ENCODE results near the gene SYT1. TPM values are rescaled to one million over a fixed set of nuclear protein-coding genes. Genes with fewer than 3 reads are reported as not detected.

SYT1 gene
- total RNA-seq, 3 donors from 2014 or later (not counting 1 experiment from before 2014, with no cell fraction given), result not detected

DNA sequence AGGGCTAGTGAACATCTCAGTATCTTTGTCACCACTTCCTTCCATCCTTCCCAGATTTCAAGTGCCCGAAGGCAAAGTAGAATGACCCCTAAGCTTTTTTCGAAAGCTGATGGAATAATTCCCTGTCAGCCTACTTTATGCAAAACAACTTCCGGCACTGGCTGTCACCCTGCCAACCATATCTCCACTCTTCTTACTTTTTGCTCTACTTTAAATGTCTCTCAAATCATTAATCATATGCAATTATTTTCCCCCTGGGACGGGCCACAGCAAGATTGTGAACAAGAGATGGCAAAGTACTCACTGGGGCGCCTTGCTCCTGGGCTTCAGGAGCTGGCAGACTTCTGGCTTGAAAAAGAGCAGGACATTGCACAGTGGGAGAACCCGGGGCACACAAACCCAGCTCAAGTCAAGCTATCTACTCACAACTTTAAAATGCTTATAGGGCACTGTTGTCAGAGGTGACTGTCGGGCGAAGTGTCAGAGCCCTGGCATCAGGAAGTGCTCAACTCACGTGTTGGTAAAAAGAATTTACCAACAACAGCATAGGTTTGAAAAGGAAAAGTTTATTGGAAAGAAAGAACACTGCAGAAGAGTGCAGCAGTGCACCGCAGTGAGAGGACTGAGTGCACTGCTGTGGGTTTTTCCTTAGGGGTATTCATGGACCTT, 452.7 kb downstream of the SYT1 start:
- Mint-ChIP-seq H3K36me3 (no peaks in the 10 kb centered on the region), H3K27me3 (ENCODE audit: low read depth in 2 of 2) (no peaks in the 10 kb centered on the region), H3K9me3 (peaks cover 4% of the 10 kb centered on the region in 2 donors), H3K4me3 (no peak overlapping the region), H3K27ac (no peak overlapping the region), H3K4me1 (no peaks in the 10 kb centered on the region)
- Histone ChIP-seq H3K9me3 (ENCODE audit: control insufficient read depth, insufficient read depth, low read length) (no peaks in the 10 kb centered on the region), H3K27ac (ENCODE audit: low read length) (no peak overlapping the region), H3K27me3 (ENCODE audit: control insufficient read depth, insufficient read depth, low read length) (no peaks in the 10 kb centered on the region), H3K4me3 (ENCODE audit: low read length) (no peak overlapping the region), H3K4me1 (ENCODE audit: control insufficient read depth, insufficient read depth, low read length) (no peaks in the 10 kb centered on the region), H3K36me3 (ENCODE audit: control insufficient read depth, insufficient read depth, low read length) (no peaks in the 10 kb centered on the region)
- intact Hi-C loops (cut with micrococcal nuclease), result no loop called here
- TF ChIP-seq, protein P1, sequence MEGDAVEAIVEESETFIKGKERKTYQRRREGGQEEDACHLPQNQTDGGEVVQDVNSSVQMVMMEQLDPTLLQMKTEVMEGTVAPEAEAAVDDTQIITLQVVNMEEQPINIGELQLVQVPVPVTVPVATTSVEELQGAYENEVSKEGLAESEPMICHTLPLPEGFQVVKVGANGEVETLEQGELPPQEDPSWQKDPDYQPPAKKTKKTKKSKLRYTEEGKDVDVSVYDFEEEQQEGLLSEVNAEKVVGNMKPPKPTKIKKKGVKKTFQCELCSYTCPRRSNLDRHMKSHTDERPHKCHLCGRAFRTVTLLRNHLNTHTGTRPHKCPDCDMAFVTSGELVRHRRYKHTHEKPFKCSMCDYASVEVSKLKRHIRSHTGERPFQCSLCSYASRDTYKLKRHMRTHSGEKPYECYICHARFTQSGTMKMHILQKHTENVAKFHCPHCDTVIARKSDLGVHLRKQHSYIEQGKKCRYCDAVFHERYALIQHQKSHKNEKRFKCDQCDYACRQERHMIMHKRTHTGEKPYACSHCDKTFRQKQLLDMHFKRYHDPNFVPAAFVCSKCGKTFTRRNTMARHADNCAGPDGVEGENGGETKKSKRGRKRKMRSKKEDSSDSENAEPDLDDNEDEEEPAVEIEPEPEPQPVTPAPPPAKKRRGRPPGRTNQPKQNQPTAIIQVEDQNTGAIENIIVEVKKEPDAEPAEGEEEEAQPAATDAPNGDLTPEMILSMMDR (IDR thresholded peaks at IDR 0.05), result no peak
- 81% methylated on average over 10 of the region's 10 CpGs for WGBS (ENCODE audit: insufficient coverage)
- ATAC-seq, result no peak
- DNase-seq, result no peak

DNA sequence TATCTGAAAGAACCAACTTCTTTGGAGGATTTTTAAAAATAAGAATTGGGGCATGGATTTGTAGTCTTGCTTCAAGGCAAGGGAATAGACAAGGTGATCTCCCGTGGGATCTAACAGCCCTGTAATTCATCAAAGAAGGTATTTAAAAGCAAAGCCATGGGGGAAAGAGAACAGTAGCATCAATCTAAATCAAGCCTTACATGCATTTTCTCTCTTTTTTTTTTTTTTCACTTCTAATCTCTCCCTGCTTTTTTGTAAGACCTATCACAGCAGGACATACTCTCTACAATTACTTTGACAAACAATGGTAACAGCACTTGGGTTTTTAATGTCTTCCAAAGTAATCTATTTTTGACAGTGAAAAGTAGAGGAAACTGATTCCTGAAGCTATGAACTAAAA, 458.3 kb downstream of the SYT1 start:
- no peak overlapping the region for H3K4me3 Mint-ChIP-seq
- intact Hi-C loops (cut with micrococcal nuclease), result no loop called here
- Histone ChIP-seq H3K9me3 (ENCODE audit: control insufficient read depth, insufficient read depth, low read length) (no peaks in the 10 kb centered on the region), H3K4me3 (ENCODE audit: low read length) (no peak overlapping the region), H3K27me3 (ENCODE audit: control insufficient read depth, insufficient read depth, low read length) (no peaks in the 10 kb centered on the region), H3K36me3 (ENCODE audit: control insufficient read depth, insufficient read depth, low read length) (no peaks in the 10 kb centered on the region), H3K27ac (ENCODE audit: low read length) (no peak overlapping the region), H3K4me1 (ENCODE audit: control insufficient read depth, insufficient read depth, low read length) (no peaks in the 10 kb centered on the region)
- no peaks in the 10 kb centered on the region for H3K4me1 Mint-ChIP-seq
- no peak for ATAC-seq
- no peaks in the 10 kb centered on the region for H3K27me3 Mint-ChIP-seq (ENCODE audit: low read depth in 2 of 2)
- no peak overlapping the region for H3K27ac Mint-ChIP-seq
- H3K36me3 Mint-ChIP-seq, result no peaks in the 10 kb centered on the region
- WGBS (ENCODE audit: insufficient coverage), result 83% methylated on average over 1 of the region's 1 CpG
- DNase-seq, result no peak
- H3K9me3 Mint-ChIP-seq, result peaks cover 6 to 9% of the 10 kb centered on the region in 2 donors
- TF ChIP-seq, protein P1 (IDR thresholded peaks at IDR 0.05), result no peak

DNA sequence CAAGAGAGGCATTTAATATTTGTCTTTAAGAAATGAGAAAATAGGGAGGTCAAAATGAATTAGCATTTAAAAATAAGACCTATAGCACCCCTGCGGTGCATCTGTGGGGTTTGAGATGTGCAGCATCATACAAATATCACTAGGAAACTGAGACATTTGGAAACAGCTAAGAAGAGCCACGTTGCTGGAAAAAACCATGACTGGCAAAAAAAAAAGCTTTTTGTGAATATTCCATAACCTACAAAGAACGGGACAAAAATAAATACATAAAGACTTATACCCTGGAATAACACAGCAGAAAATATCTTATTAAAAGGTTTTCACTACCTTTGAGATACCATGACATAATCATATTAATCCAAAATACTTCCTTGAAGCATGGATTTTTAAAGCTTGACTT, 460.0 kb downstream of the SYT1 start:
- H3K9me3 Mint-ChIP-seq, result peaks cover 4 to 6% of the 10 kb centered on the region in 2 donors
- WGBS (ENCODE audit: insufficient coverage), result 70% methylated on average over 3 of the region's 3 CpGs
- H3K4me1 Mint-ChIP-seq, result no peaks in the 10 kb centered on the region
- intact Hi-C loops (cut with micrococcal nuclease), result no loop called here
- Histone ChIP-seq H3K4me3 (ENCODE audit: low read length) (no peak overlapping the region), H3K27me3 (ENCODE audit: control insufficient read depth, insufficient read depth, low read length) (no peaks in the 10 kb centered on the region), H3K36me3 (ENCODE audit: control insufficient read depth, insufficient read depth, low read length) (no peaks in the 10 kb centered on the region), H3K9me3 (ENCODE audit: control insufficient read depth, insufficient read depth, low read length) (no peaks in the 10 kb centered on the region), H3K4me1 (ENCODE audit: control insufficient read depth, insufficient read depth, low read length) (no peaks in the 10 kb centered on the region), H3K27ac (ENCODE audit: low read length) (no peak overlapping the region)
- no peaks in the 10 kb centered on the region for H3K36me3 Mint-ChIP-seq
- H3K27ac Mint-ChIP-seq, result no peak overlapping the region
- ATAC-seq (no peak), DNase-seq (no peak)
- H3K4me3 Mint-ChIP-seq, result no peak overlapping the region
- TF ChIP-seq, protein P1 (IDR thresholded peaks at IDR 0.05), result no peak
- no peaks in the 10 kb centered on the region for H3K27me3 Mint-ChIP-seq (ENCODE audit: low read depth in 2 of 2)

DNA sequence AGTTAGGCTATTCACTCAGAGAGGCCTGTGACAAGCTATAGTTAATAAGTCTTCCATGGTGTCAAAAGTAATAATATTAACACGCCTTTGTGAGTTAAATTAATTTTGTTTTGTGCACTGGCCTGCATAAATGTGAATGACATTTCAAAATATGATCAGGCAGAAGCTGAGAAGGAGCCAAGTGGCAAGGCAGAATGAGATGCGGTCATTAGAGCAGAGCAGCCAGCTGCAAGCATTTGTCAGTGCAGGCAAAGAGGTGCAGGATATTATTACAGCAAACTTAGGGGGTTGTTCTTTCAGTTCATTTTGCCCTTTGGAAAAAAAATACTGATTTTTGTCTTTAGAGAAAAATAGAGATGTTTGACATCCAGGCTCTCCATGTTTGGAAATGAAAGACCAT, 461.6 kb downstream of the SYT1 start:
- no peaks in the 10 kb centered on the region for H3K4me1 Mint-ChIP-seq
- ATAC-seq, result no peak
- DNase-seq, result no peak
- no peak overlapping the region for H3K27ac ChIP-seq (ENCODE audit: low read length)
- H3K9me3 ChIP-seq (ENCODE audit: control insufficient read depth, insufficient read depth, low read length), result no peaks in the 10 kb centered on the region
- H3K36me3 ChIP-seq (ENCODE audit: control insufficient read depth, insufficient read depth, low read length), result no peaks in the 10 kb centered on the region
- no peak overlapping the region for H3K4me3 Mint-ChIP-seq
- no peaks in the 10 kb centered on the region for H3K4me1 ChIP-seq (ENCODE audit: control insufficient read depth, insufficient read depth, low read length)
- H3K27me3 Mint-ChIP-seq (ENCODE audit: low read depth in 2 of 2), result no peaks in the 10 kb centered on the region
- no peak overlapping the region for H3K27ac Mint-ChIP-seq
- intact Hi-C loops (cut with micrococcal nuclease), result no loop called here
- no peaks in the 10 kb centered on the region for H3K36me3 Mint-ChIP-seq
- H3K9me3 Mint-ChIP-seq, result peaks cover 2 to 6% of the 10 kb centered on the region in 2 donors
- TF ChIP-seq, protein P1 (IDR thresholded peaks at IDR 0.05), result no peak
- H3K4me3 ChIP-seq (ENCODE audit: low read length), result no peak overlapping the region
- 85% methylated on average over 2 of the region's 2 CpGs for WGBS (ENCODE audit: insufficient coverage)
- H3K27me3 ChIP-seq (ENCODE audit: control insufficient read depth, insufficient read depth, low read length), result no peaks in the 10 kb centered on the region

All from natural killer cell (primary cell).